ENCODE data around the gene PADI1.

PADI1 gene

DNA sequence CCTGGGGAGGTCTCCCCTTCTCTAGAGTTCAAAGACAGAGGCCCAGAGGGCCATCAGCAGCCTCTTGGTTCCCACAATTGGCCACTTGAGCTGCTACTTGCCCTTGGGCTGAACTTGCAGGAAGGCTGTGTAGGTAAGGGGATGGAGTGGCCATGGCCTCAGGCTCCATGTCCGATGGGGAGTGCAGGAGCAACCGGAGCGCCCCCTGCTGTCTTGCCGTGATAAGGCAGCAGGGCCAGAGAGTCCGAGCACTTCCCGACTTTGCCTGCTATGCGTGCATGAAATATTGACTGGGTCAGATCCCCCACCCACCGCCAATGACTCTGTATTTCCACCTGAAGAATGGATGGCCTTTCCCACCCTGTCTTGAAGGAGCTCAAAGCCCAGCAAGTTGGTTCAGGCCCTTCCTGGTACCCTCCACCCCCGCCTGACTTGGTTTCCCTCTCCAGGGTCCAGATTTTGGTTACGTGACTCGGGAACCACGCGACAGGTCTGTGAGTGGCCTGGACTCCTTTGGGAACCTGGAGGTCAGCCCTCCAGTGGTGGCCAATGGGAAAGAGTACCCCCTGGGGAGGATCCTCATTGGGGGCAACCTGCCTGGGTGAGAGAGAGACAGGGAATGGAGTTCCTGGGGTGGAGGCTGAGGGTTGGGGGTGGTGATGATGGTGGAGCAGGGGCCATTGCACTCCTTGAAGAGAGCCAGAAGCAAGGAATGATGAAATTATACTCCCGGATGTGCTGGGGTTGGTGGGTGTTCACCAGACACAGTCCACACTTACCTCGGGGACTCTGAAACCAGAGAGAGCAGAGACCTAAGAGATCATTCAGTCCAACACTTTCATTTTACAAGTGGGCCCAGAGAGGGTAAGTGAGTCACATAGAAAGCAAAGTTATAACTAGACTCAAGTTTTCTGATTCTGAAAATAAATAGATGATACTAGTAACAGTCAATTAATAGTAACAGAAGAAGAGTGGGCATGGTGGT, 69.5 kb downstream of the PADI1 start:
- DNase-seq, result peak in 1 of 2 experiments; percentile 8

DNA sequence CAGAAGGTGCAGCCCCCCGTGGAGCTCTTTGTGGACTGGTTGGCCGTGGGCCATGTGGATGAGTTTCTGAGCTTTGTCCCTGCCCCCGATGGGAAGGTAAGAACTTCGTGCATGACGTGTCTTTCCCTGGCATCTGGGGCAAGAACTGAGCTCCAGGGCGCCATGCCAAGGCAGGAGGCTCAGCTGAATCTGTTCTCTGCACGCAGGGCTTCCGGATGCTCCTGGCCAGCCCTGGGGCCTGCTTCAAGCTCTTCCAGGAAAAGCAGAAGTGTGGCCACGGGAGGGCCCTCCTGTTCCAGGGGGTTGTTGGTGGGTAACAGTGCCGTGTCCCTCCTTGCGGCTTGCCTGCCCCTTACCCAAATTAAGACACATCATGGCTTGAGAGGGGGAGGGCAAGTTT, 71.6 kb downstream of the PADI1 start:
- no peak for DNase-seq

GRCh38 chr1:17277511-17278159, 72.7 kb downstream of the PADI1 start:
- DNase-seq, result no peak

- no peak for DNase-seq
Observed at GRCh38 chr1:17278996-17279830, 74.3 kb downstream of the PADI1 start.

- DNase-seq, result no peak
Observed at GRCh38 chr1:17280436-17280835, 75.5 kb downstream of the PADI1 start.

DNA sequence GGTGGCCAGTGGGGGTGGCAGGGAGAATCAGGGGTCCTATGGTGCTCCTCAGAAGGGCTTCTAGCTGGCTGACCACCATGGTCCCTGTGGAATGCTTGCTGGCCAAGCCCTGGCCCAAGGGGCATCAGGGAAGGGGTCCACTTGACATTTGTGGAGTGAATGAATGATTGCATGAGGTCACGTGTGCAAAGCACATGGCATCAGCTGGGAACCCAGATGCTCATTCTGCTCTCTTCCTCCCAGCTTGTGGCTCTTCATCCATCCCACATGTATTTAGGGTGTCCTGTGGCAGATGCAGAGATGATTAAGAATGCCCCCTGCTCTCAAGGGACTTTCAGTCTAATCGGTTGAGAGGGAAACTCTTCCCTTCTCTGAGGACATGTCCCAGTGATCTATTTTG, 76.0 kb downstream of the PADI1 start:
- DNase-seq, result no peak

DNA sequence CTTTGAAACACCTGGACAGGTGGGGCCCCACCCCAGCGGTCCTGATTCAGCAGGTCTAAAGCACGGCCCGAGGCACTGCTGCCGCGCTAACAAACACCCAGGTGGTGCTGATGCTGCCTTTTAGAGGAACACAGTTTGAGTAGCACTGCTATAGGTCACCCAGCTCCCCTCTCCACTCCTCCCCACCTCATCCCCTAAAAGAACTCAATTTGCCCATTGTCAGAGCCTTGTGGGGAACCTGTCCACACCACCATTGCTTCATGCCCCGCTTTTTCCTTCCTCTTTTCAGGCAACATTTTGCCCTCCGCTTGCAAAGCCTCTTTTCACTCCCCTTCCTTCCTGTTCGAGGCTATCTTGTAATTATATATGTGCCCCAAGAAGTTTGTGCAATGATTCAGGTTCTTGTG, 76.8 kb downstream of the PADI1 start:
- no peak for DNase-seq

DNA sequence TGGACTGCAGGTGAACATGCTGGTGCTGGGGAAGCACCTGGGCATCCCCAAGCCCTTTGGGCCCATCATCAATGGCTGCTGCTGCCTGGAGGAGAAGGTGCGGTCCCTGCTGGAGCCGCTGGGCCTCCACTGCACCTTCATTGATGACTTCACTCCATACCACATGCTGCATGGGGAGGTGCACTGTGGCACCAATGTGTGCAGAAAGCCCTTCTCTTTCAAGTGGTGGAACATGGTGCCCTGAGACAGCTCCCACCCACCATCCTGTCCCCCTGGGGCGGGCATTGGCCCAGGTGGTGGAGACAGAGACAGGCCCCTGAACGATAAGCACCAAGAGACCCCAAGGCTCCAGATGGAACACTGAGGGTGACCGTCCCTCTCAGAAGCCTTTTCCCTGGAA, 77.9 kb downstream of the PADI1 start:
- no peak for DNase-seq

DNA sequence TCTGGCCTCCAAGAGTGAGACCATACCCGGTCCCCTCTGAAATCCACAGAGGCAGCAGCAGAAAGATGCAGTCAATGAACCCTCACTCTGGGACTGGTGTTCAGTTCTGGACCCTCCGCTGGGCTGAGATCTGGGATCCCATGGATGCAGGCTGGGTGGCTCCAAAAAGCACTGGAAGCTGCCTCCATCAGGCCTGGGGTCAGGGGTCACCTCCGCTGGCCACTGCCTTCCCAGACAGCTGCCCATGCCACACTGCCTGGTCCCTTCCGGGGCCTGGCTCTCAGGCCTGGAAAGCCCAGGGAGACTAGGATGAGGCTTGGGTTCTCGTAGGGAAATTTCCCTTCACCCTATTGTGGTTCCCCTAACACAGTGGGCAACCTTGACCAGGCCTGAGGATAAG, 81.7 kb downstream of the PADI1 start:
- DNase-seq, result no peak

- DNase-seq, result no peak
Observed at GRCh38 chr1:17287130-17287776, 82.3 kb downstream of the PADI1 start.

GRCh38 chr1:17289721-17290120, 84.8 kb downstream of the PADI1 start:
- no peak for DNase-seq

DNA sequence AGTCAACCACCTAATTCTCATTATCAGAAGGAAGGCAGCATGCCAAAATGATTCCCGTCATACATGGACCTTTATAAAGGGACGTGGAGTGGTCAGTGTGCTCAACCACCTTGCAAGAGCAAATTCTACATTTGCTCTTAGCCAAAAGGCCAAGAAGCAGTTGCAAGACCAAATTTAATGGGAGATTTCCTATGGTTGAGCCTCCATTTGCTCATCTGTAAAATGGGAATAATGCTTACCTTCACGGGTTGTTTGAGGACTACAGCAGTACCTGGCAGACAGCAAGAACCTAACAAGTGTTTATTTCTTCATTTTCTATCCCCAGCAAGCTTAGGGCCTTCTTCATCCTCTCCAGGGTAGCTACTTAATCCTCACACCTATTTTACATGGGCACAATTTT, 85.6 kb downstream of the PADI1 start:
- DNase-seq, result no peak

GRCh38 chr1:17292299-17293160, 87.6 kb downstream of the PADI1 start:
- no peak for DNase-seq

- DNase-seq, result no peak
Observed at GRCh38 chr1:17293681-17294425, 88.9 kb downstream of the PADI1 start.

DNA sequence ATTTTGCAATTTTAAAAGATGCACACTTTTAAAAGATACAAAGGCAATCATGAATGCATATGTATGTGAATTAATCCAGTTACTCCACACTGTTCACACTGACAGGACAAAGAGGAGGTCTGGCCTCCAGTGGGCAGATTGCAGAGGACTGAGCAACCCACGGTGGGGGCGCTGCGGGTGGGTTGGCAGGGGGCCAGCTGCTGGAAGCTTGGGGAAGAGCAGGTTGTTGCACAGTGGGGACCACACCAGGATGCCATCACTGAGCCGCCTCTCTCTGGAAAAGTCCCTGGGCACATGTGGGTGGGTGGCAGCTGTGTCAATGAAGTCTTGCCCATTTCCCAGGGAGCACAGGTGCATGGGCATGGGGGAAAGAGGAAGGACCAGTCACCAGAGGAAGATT, 90.4 kb downstream of the PADI1 start:
- DNase-seq, result no peak
